GM21381 (cell line): ENCODE measurements around the gene PSAP.
A peak's percentile ranks its signal among the peaks of the same experiment; 100 is the strongest.

Experiments
- ATAC-seq: cut with Tn5 transposase; IDR thresholded peaks from one replicate; pipeline ENCODE4 v1.9.1; 2021; ENCODE audit warnings: mild to moderate bottlenecking, moderate library complexity; ENCODE audit not compliant: unreplicated experiment

PSAP gene

DNA sequence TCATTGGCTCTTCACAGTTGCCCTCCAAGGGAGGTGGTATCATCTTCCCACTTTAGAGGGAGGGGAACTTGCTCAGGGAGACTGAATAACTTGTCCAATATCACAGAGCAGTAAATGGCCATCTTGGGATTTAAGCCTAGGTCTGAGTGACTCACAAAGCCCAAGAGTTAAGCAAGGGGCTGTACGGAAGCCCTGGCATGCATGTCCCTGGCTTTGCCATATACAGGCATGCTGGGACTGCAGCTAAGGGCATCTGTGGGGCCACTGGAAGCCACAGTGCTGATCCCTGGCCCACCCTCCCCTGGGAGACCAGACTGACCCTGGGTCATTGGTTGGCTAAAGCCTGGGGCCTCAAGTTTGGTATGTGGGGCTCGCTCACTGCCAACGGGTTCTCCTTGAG, 80.8 kb downstream of the PSAP start:
- no peak for ATAC-seq

- peak; percentile 20 for ATAC-seq
Observed at GRCh38 chr10:71769279-71769823, 81.7 kb downstream of the PSAP start.

- no peak for ATAC-seq
Observed at GRCh38 chr10:71767420-71768035, 83.5 kb downstream of the PSAP start.

GRCh38 chr10:71766717-71767419, 84.2 kb downstream of the PSAP start:
- ATAC-seq: no peak
